Colonic mucosa (tissue), 4 donors: ENCODE measurements around the gene SIVA1. TPM values are rescaled to one million over a fixed set of nuclear protein-coding genes. Genes with fewer than 3 reads are reported as not detected.

Experiments
- DNase-seq: peaks from one replicate; pipeline ENCODE4 v3.0.0-alpha.2; 2020
- H3K27ac ChIP-seq: fragments of 200-600 bp; one replicate; pipeline ENCODE4 v1.8.0; 2021
- H3K27me3 ChIP-seq: fragments of 200-600 bp; one replicate; pipeline ENCODE4 v1.8.0; 2021
- H3K36me3 ChIP-seq: fragments of 200-600 bp; one replicate; pipeline ENCODE4 v1.8.0; 2021
- H3K4me1 ChIP-seq: fragments of 200-600 bp; one replicate; pipeline ENCODE4 v1.8.0; 2021; ENCODE audit warnings: mild to moderate bottlenecking
- H3K4me3 ChIP-seq: fragments of 200-600 bp; one replicate; pipeline ENCODE4 v1.8.0; 2021
- H3K9ac ChIP-seq, 2 donors: one replicate each; pipeline ENCODE4 v1.7.0; 2013; ENCODE audit warnings: control low read depth in 2 of 2, low read depth in 2 of 2, low read length in 2 of 2
- H3K9me3 ChIP-seq: fragments of 200-600 bp; one replicate; pipeline ENCODE4 v1.8.0; 2021
- CTCF ChIP-seq: fragments of 200-600 bp; IDR thresholded peaks from one replicate; pipeline ENCODE4 v1.8.0; 2022; ENCODE audit warnings: antibody characterized with exemption, mild to moderate bottlenecking
- intact Hi-C: fragments of 100-400 bp; cut with DNase I; formaldehyde crosslinking; loops from one replicate; pipeline ENCODE4 v1.14.1; 2022
- total RNA-seq, 2 donors: library from RNA; stranded (reverse); fragmentation: NEBNext Ultra II Directional in 1 of 2; extraction: Animal tissue kit (Norgen Biotek cat#: 25700) in 1 of 2; gene quantifications; one replicate each; pipeline ENCODE4 v1.2.1, GENCODE V29; 2021
- donor health status: healthy.
- donor health status: DM: no; HTN: no; CAD: no.
- donor health status: DM: no; HTN: no; CAD: no.

SIVA1 gene
- total RNA-seq, 2 donors from 2014 or later = 58.8 to 153 TPM

DNA sequence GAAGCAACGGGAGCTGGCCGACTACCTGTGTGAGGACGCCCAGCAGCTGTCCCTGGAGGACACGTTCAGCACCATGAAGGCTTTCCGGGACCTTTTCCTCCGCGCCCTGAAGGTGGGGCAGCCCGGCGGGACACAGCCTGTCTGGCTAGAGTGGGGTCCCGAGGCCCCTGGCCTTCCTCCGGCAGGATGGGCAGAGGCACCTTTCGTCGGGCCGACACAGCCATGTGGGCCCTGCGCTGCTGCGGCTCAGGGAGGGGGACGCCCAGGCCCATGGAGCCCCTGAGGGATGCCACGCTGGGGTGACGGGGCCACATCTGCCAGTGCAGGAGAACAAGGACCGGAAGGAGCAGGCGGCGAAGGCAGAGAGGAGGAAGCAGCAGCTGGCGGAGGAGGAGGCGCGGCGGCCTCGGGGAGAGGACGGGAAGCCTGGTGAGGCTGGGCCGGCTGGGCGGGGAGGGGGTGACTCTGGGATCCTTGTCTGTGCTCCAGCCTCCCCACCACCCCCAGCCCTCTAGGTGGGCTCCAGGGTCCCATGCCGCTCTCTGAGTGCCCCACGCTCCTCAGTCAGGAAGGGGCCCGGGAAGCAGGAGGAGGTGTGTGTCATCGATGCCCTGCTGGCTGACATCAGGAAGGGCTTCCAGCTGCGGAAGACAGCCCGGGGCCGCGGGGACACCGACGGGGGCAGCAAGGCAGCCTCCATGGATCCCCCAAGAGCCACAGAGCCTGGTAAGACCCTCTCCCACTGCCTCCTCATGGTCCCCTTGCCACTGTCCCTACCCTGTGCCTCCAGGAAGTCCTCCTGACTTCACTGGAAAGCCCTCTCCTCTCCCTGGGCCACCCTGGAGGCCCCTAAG, 39.8 kb upstream of the SIVA1 start:
- DNase-seq = no peak
- Histone ChIP-seq H3K36me3 (peaks cover 21% of the 10 kb centered on the region), H3K27me3 (no peaks in the 10 kb centered on the region), H3K4me1 (no peaks in the 10 kb centered on the region), H3K9me3 (no peaks in the 10 kb centered on the region), H3K4me3 (no peak overlapping the region), H3K27ac (no peak overlapping the region), H3K9ac (no peak overlapping the region)
- TF ChIP-seq CTCF = no peak
- intact Hi-C loops = no loop called here

GRCh38 chr14:104714066-104714465, 38.9 kb upstream of the SIVA1 start:
- intact Hi-C loops = no loop called here
- Histone ChIP-seq H3K9me3 (no peaks in the 10 kb centered on the region), H3K27me3 (no peaks in the 10 kb centered on the region), H3K4me3 (no peak overlapping the region), H3K9ac (no peak overlapping the region), H3K27ac (no peak overlapping the region), H3K4me1 (no peaks in the 10 kb centered on the region), H3K36me3 (peaks cover 21% of the 10 kb centered on the region)
- no peak for TF ChIP-seq CTCF
- DNase-seq = no peak

DNA sequence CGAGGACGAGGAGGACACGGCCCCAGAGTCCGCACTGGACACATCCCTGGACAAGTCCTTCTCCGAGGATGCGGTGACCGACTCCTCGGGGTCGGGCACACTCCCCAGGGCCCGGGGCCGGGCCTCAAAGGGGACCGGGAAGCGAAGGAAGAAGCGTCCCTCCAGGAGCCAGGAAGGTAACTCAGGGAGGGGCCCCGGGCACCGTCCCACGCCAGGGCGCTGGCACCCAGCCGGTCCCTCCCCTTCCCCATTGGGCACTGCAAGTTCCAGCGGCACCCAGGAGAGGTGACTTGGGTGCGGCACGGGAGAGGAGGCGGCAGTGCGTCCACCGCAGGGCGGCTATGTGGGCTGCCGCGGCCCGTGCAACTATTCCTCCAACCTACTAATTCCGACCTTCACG, 38.3 kb upstream of the SIVA1 start:
- intact Hi-C loops = no loop called here
- peaks cover 21% of the 10 kb centered on the region for H3K36me3 ChIP-seq
- TF ChIP-seq CTCF = no peak

DNA sequence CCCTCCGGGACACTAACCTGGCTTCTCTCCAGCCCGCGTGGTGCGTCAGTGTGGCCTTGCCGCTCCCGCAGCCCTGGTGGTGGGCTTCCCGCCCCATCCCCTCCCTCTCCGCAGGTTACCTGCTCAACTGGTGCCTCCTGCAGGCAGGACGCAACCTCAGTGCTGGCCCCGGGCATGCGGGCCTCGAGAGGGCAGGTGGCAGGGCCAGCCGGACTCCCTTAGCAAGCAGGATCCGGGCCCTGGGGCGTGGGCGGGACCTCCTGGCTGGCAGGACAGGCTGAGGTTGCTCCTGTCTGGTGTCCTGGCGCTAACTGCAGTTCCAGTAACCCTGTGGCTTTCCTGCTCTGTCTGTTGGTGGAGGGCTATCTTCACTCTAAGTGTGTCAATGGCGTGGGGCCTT, 37.5 kb upstream of the SIVA1 start:
- intact Hi-C loops = no loop called here
- no peak for TF ChIP-seq CTCF
- Histone ChIP-seq H3K27ac (no peak overlapping the region), H3K36me3 (peaks cover 21% of the 10 kb centered on the region), H3K9me3 (no peaks in the 10 kb centered on the region), H3K27me3 (no peaks in the 10 kb centered on the region), H3K9ac (no peak overlapping the region), H3K4me3 (no peak overlapping the region), H3K4me1 (no peaks in the 10 kb centered on the region)
- no peak for DNase-seq

More for the DNA sequence above, 38.3 kb upstream of the SIVA1 start:
- Histone ChIP-seq H3K9ac (no peak overlapping the region), H3K9me3 (no peaks in the 10 kb centered on the region), H3K4me3 (no peak overlapping the region), H3K27ac (no peak overlapping the region), H3K27me3 (no peaks in the 10 kb centered on the region), H3K4me1 (no peaks in the 10 kb centered on the region)
- DNase-seq = no peak

GRCh38 chr14:104715871-104716270, 37.1 kb upstream of the SIVA1 start:
- intact Hi-C loops = no loop called here
- Histone ChIP-seq H3K4me3 (no peak overlapping the region), H3K4me1 (no peaks in the 10 kb centered on the region), H3K27me3 (no peaks in the 10 kb centered on the region), H3K9me3 (no peaks in the 10 kb centered on the region), H3K9ac (no peak overlapping the region), H3K36me3 (peaks cover 16% of the 10 kb centered on the region), H3K27ac (no peak overlapping the region)
- DNase-seq = no peak
- no peak for TF ChIP-seq CTCF
